ENCODE data around the gene ALDH8A1.

- TF ChIP-seq CTCF (IDR thresholded peaks at IDR 0.05) (no peak), POLR2AphosphoS5 (IDR thresholded peaks at IDR 0.05; ENCODE audit: low read depth, low read length) (no peak), REST (IDR thresholded peaks at IDR 0.05; ENCODE audit: insufficient read depth in 1 of 2, low read depth in 2 of 2, low read length in 1 of 2) (no peak)
Observed at GRCh38 chr6:134873500-134874388, 76.2 kb downstream of the ALDH8A1 start.
